Epithelial cell of proximal tubule (primary cell): ENCODE data around the gene TSPAN18. TPM values are rescaled to one million over a fixed set of nuclear protein-coding genes. Genes with fewer than 3 reads are reported as not detected.

Experiments
- DNase-seq: peaks from one replicate; pipeline ENCODE4 v3.0.0-alpha.2; 2011; ENCODE audit warnings: low read depth
- H3K4me3 ChIP-seq: 2 replicates; pipeline ENCODE4 v1.5.1; 2011; ENCODE audit warnings: low read depth, mild to moderate bottlenecking, low read length
- CTCF ChIP-seq: conservative IDR thresholded peaks from 2 replicates; pipeline ENCODE4 v1.5.1; 2012; ENCODE audit warnings: low read depth, mild to moderate bottlenecking, low read length
- total RNA-seq: library from RNA; depleted of rRNA; stranded (reverse); fragments of >200 nt; gene quantifications from 2 replicates; pipeline ENCODE4 v1.2.3, GENCODE V29; 2015

The TSPAN18 gene
- total RNA-seq, 1 donor from 2014 or later: 1.6 TPM

DNA sequence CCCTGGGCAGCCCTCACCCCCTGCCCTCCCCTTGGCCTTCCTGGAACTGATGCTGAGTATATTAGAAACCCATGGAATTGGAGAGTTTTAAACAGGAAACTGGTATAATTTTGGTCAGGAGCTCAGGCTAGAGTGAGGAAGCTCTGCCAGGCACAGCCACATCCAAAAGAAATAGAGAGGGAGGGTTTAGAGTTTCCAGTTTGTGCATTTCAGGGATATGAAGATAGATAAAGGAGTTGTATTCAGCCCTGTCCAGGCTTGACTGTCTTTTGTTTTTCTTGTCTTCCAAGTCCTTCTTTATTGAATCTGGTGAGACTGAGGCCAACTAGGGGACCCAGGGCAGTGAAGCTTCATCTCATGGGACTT, 71.8 kb downstream of the TSPAN18 start:
- no peak for TF ChIP-seq CTCF
- no peak overlapping the region for H3K4me3 ChIP-seq
- DNase-seq: no peak

DNA sequence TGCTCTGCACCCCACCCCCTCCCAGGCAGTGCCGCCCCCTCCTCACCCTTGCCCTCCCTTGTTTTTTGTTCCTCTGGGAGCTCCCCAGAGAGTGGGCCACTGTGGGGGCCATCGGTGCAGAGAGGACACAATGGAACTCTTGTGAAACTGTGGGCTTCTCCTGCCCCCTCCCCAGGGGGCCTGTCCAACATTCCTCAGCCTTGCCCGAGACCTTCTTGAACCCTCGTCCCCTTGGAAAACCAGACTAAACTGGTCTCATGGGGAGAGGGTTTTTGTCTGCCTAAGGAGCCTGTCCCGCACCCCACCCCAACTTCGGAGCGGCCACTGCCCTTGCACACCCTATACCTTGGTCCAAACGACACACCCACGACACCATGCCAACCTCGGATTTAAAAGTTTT, 72.2 kb downstream of the TSPAN18 start:
- no peak for TF ChIP-seq CTCF
- no peak for DNase-seq
- no peak overlapping the region for H3K4me3 ChIP-seq

DNA sequence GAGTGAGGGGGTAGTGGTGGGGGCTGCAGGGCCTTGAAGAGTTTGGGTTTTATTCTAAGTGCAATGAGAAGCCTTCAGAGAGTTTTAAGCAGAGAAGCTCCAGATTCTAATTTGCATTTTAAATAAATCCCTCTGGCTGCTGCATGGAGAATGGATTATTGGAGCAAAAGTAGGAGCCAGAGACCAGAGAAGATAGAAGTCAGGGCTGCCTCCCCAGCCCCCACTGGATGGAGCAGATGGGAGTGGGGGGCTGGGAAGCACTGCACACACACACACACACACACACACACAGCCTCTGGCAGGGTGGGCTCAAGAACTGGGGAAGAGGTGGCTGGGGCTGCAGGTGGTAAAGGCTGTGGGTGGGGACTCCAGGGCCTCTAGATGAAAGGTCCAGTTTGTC, 75.6 kb downstream of the TSPAN18 start:
- TF ChIP-seq CTCF: no peak
- H3K4me3 ChIP-seq: no peak overlapping the region
- no peak for DNase-seq

GRCh38 chr11:44803009-44803408, 76.2 kb downstream of the TSPAN18 start:
- DNase-seq: no peak

DNA sequence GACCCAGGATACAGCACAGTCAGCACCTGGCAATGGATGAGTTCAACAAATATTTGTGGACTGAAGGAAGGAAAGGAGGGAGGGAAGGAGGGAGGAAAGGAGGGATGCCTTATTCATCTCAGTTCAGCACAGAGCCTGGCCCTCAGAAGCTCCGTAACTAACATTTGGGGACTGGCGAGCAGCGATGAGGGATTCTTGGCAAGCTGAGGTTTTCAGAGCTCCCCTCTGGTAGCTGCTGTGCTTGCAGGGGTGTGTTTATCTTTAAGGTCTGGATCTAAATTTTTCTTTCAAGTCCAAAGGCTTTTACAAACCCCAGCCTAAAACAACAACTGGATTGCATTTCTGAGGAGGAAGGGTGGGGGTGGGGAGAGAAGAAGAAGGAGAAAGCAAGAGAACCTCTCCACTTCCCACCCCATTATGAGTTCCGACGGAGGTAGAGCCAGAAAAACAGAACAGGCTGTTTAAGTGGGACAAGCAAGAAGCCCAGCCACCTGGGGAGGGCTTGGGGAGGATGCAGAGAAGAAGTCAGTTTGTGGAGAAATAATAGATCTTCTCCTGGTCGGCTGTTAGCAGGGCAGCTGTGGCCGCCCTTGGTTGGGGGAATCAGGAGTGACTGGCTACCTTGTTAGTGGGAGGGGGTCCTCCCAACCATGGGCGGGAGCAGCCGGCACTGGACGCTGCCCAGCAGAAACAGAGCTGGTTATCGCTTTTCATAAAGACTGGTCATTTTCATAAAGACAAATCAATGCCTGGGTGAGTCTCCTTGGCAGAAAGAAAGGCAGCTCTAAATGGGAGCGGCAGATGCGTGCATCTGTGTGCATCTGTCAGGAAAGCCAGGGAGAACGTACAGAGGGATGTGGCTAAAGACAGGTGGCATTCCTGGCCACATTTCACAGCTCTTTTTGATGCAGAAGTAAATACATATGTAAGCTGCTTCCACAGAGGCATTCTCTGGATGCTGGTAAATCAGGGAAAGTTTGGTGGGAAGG, 78.0 kb downstream of the TSPAN18 start:
- no peak for DNase-seq
- no peak for TF ChIP-seq CTCF
- no peak overlapping the region for H3K4me3 ChIP-seq

More at GRCh38 chr11:44803009-44803408, 76.2 kb downstream of the TSPAN18 start:
- no peak for TF ChIP-seq CTCF
- no peak overlapping the region for H3K4me3 ChIP-seq

- DNase-seq: no peak
- no peak for TF ChIP-seq CTCF
- no peak overlapping the region for H3K4me3 ChIP-seq
These were observed 78.8 kb downstream of the TSPAN18 start for GRCh38 chr11:44805596-44805995.

DNA sequence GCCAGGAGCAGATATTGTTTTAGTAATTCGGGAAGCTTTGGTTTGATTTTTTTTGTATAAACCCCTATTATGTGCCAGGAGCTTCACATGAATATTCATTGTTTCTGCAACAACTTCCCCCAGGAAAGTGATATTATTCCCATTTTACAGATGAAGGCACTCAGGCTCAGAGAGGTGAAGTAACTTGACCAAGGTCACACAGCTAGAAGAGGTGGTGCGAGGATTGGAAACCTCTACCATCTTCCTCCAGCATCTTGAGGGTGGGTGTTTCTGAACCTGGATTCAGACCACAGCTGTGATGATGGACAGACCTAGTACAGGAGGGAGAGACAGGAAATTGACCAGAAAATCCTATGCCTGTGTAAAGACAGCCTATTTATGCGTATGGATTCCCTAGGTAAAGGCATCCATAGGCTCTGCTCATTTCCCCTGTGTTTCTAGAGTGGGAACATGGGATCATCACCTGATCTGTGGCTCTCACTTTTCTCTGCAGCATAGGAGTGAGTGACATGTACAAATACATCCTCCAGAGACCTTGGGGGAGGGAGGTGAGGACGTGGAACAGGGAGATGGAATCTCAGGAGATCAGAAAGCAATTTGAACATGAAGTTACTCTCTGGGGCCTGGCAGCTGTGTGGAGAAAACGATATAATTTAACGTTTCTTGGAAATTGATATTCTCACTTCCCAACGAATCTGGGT, 81.4 kb downstream of the TSPAN18 start:
- no peak for DNase-seq
- TF ChIP-seq CTCF: no peak
- H3K4me3 ChIP-seq: no peak overlapping the region
